ENCODE measurements around the gene PRRC1.

PRRC1 gene

DNA sequence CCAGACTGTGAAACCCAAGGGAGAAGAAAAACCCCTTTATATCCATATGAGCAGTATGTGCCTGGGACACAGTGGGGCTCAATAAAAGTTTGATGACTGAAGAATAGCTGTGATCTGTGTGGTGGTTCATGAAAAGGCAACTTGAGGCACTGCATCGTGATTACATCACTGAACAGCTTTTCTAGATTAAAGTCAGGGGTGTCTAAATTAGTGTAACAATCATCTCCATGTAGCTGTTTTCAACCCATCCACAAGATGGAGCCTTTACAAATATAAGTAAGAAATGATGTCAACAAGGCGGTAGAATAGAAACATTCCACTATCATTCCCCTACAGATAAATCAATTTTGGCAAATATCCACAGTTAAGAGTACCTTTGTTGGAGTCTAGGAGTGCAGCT lies 55.5 kb downstream of the PRRC1 start:
- H3K27ac ChIP-seq, result no peak overlapping the region
- no peak overlapping the region for H3K4me3 ChIP-seq

- H3K4me3 ChIP-seq, result no peak overlapping the region
These were observed 57.6 kb downstream of the PRRC1 start for GRCh38 chr5:127574852-127575679.

DNA sequence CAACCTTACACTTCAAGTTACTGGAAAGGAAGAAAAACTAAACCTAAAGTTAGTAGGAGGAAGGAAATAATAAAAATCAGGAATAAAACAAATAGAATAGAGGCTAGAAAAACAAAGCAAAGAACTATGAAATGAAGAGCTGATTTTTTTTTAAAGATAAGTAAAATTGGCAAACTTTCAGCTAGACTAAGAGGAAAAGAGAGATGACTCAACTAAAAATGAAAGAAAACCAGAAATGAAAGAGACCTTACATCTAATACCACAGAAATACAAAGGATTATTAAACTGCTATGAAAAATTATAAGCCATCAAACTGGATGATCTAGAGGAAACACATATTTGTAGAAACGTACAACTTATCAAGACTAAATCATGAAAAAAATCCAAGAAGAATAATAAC lies 60.0 kb downstream of the PRRC1 start:
- Histone ChIP-seq H3K4me3 (no peak overlapping the region), H3K27ac (no peak overlapping the region)

More at GRCh38 chr5:127574852-127575679, 57.6 kb downstream of the PRRC1 start:
- H3K27ac ChIP-seq, result no peak overlapping the region

GRCh38 chr5:127580731-127581130 lies 63.3 kb downstream of the PRRC1 start:
- H3K4me3 ChIP-seq, result no peak overlapping the region
- H3K27ac ChIP-seq, result no peak overlapping the region

DNA sequence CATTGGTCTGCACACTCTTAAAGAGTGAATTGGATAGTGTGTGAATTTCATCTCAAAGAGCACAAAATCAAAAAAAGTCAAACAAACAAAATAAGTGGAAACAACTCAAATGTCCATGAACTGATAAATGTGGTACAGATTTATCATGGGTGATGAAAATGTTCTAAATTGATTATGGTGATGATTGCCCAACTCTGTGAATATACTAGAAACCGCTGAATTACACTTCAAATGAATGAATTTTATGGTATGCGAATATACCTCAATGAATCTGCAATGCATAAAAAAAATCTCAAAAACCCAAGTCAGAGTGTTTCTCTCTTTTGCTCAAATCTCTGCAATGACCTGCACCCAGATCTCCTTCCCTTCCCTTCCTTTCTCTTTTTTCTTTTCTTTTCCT lies 64.0 kb downstream of the PRRC1 start:
- no peak overlapping the region for H3K27ac ChIP-seq
- H3K4me3 ChIP-seq, result no peak overlapping the region

- Histone ChIP-seq H3K4me3 (no peak overlapping the region), H3K27ac (no peak overlapping the region)
These were observed 65.4 kb downstream of the PRRC1 start for GRCh38 chr5:127582773-127583370.

- H3K27ac ChIP-seq, result no peak overlapping the region
- no peak overlapping the region for H3K4me3 ChIP-seq
These were observed 66.4 kb downstream of the PRRC1 start for GRCh38 chr5:127583866-127584265.

DNA sequence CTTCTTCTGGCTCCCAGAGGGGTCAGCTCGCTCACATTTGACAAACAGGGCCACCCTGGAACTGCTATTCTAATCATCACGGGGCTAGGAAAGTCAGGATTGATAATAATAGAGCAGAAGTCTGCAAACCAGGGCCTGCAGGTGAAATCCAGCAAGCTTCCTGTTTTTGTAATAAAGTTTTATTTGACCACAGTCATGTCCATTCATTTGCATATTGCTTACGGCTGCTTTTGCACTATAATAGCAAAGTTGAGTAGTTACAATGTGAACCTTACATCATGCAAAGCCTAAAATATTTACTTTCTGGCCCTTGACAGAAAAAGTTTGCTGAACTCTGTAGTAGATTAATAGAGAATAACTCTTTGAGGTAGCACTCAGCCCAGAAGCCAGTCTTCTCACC lies 68.2 kb downstream of the PRRC1 start:
- Histone ChIP-seq H3K27ac (no peak overlapping the region), H3K4me3 (no peak overlapping the region)

DNA sequence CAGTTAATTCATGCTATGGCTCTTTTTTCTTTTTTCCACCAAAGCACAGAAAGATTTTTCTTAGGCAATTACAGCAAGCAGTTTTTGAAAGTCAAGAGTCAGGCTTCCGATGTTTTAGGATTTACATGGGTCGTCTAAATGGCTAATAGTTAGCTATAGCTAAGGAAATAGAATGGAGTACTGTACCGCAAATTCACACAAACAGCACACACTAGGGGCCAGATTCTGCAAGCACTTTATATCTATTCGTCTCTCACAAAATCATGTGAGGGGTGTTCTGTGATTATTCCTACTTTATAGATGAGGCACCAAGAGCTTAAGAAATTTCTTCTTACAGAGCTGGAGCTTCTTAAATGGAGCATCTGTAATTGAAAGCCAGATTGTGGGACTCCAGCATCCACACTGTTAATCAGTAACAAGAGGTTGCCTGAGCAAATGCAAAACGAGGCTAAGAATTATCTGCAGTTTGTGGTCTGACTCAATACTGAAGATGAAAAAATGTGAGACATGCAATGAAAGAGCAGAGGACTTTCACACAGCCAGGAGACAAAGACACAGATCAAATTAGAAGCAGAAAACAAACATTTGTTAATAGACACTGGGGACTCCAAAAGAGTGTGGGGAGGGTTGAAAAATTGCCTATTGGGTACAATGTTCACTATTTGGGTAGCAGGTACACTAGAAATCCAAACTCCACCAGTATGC lies 68.8 kb downstream of the PRRC1 start:
- Histone ChIP-seq H3K27ac (no peak overlapping the region), H3K4me3 (no peak overlapping the region)

GRCh38 chr5:127586811-127587210 lies 69.4 kb downstream of the PRRC1 start:
- Histone ChIP-seq H3K27ac (no peak overlapping the region), H3K4me3 (no peak overlapping the region)

DNA sequence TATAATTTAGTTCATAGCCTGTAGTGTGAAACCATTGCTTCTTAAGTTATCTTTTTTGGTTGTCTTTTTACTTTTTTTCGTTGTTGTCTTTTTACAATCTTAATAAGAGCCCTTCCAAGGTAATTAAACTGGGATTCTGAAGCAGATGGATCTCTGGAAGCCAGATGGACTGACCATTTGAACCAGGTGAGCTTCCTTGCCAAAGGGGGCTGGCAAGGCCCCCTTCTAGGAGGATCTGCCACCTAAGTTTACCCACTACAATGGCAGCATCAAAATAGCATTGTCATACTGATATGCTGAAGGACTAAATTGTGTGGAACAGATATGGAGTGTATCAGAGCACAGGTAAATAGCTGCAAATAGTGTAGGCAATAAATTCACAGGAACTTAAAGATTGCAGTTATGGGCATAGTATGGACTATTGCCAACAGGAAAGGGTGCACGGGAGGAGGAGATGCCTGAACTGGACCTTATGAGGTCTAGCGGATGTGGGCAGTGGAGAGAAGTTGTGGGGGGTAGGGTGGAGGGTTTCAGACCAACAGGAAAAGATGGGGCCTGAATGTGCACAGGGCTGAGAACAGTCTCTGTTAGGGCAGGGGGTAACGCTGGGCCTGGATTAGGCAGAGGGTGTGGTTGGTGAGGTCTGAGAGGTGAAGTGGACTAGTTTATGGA lies 69.9 kb downstream of the PRRC1 start:
- H3K4me3 ChIP-seq, result no peak overlapping the region
- H3K27ac ChIP-seq, result no peak overlapping the region

DNA sequence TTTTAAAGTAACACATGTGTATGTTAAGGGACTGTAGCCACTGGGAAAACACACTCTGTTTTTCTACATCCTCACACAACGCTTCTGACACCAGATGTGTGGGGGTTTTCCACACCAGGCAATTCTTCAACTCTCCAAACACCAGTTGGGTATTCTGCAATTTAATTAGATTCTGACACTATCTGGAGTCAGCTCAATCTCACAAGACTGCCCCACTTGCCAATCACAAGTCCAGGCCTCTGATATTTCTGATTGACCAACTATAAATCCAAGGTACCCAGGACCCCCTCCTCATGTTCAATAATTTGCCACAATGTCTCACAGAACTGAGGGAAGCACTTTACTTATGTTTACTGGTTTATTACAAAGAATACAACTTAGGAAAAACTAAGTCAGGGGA lies 70.9 kb downstream of the PRRC1 start:
- Histone ChIP-seq H3K4me3 (no peak overlapping the region), H3K27ac (no peak overlapping the region)

- Histone ChIP-seq H3K27ac (no peak overlapping the region), H3K4me3 (no peak overlapping the region)
These were observed 72.0 kb downstream of the PRRC1 start for GRCh38 chr5:127589309-127590030.

DNA sequence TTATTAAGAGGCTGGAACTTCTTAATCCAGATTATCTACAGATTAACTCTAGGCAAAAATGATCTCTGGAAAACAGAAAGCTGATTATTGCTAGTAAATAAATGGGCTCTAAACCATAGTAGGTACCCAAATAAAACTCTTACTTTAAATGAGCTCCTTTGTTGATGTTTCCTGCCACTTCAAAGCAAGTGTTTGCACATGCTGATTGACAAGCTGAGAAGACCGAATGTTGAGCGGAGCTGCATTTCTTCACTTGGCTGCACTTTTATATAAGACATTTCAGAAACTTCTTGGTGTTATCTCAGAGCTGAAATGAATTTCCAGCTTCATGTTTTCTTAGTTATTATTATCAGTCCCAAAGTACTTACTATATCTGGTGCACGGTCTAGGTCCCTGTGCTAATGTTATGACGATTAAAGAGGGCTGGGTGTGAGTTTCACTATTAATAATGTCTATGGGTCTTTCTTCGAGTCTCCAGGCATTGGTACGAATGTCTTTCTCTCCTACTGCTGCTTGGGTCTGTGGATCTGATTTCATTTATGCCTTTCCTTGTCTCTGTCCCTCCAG lies 72.8 kb downstream of the PRRC1 start:
- H3K4me3 ChIP-seq, result no peak overlapping the region
- no peak overlapping the region for H3K27ac ChIP-seq

DNA sequence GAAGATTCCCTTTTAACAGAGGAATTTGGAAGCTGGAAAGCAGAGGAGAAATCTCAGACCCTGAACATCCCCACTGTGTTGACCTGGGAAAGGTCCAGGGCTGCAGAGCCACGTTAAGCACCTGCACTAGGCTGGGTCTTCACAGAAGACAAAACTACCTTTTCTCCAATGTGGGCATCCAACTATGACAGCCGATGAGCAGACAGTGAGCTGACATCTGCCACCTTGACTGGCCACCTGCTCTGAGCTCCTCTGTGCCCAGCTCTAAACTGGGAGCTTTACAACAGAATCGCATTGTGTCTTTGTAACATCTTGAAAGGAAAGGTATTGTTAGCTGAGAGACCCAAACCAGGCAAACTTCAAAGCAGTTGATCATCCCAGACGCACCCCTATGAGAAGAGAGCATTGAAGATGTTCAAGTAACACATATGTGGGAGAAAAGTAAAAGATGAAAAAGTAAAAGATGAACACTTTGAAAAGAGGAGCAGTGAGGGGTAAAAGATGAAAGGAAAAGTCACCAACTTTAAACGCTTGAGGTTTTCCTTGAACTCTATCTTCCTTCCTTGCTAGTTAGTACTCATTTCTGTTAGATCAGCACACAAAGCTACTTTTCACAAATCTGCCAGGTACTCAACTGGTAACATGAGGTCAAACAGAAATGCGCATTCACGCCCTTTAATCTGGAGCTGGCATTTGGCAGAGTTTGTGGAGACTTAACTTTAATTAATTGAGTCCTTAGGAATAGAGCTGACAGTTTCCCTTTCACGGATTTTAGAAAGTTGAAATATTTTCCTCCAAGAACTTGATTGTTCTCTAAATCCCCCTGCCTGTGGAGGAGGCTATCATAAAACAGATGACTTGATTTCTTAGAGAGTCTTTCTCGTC lies 78.3 kb downstream of the PRRC1 start:
- Histone ChIP-seq H3K27ac (no peak overlapping the region), H3K4me3 (no peak overlapping the region)

- Histone ChIP-seq H3K27ac (no peak overlapping the region), H3K4me3 (no peak overlapping the region)
These were observed 79.1 kb downstream of the PRRC1 start for GRCh38 chr5:127596501-127596900.

DNA sequence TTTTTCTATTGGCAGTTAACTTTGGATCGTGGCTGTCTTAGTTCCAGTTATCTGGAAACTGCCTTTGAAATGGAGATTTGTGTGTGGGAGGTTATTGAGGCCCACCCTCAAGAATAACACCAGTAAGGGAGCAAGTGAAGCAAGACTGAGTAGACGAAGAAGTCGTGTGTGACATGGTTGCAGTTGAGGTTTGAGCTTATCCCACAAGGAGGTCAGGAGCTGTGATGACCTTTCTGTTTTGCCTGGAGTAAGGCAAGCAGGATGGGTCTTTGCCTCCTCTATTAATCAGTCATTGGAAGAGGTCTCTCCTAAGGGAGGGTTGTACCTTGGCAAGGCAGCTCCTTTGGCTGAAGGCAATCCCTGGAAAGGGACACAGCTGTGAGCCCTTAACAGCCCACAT lies 81.9 kb downstream of the PRRC1 start:
- no peak overlapping the region for H3K27ac ChIP-seq

DNA sequence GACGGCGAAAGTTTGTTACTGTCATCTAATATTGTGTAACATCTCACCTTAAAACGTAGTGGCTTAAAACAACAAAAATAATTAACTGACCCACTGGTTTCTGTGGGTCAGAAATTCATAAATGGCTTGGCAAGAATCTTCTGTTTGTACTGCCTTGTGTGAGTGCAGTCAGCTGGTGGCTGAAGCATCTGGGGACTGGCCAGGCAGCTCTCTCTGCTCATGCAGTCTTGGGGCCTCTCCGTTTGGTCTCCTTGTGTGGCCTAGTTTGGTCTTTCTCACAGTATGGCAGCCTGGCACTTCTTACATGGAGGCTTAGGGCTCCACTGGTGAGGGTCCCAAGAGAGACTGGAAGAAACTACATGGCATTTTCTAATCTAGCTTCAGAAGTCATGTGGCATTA lies 82.4 kb downstream of the PRRC1 start:
- no peak overlapping the region for H3K27ac ChIP-seq
- no peak overlapping the region for H3K4me3 ChIP-seq

More for the DNA sequence above, 81.9 kb downstream of the PRRC1 start:
- H3K4me3 ChIP-seq, result no peak overlapping the region

Data from skin epidermis (tissue), 12 donors.